ENCODE results near the gene ADRB1.

Gene ADRB1

GRCh38 chr10:114058297-114058696 is 14.6 kb downstream of the ADRB1 start:
- no peak for DNase-seq

DNA sequence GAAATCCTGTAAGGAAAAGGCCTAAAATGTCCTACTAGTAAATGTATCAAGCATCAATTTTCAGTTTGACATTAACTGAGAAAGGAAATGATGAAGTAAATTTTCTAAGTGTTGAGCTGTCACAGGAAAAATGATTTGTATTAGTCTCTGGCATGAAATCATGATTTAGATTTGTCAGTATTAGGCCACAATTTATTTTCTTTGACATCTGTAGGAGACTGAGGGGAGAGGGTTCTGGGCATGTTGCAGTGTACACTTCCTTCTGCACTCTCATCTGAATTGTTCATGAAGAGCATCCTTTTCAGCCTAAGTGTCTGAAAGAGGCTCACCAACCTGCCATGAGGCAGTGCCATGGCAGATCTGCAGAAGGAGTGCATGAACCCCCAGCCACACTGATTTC is 15.9 kb downstream of the ADRB1 start:
- DNase-seq: no peak

DNA sequence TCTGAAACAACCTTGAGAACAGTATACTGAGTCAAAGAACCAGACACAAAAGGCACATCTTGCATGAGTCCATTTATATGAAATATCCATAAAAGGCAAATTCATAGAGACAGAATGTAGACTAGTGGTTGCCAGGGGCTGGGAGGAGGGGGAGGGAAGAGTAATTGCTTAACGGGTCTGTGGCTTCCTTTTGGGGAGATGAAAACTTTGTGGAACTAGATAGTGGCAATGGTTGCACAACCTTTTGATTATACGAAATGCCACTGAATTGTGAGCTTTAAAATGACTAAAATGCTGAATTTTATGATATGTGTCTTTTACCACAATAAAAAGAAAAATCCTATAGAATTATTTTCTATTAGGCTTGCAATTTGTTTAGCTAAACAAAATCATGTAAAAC is 16.8 kb downstream of the ADRB1 start:
- no peak for DNase-seq

DNA sequence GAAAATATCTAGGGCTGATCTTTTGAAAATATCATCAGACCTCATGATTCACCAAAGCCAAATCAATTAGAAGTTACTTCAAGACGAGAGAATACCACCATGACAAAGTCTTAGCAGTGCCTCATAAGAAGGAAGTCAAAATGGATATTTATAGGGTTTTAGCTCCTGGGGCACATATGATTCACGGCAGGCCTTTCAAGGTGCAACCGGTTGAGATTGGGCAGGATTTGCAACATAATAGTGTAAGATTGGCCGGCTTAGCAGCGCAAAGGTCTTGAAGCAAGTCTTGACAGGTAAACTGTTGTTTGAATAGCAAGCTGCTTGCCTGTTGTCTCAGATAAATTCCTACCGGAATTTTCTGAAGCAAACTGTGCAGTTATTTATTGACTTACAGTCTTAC is 17.5 kb downstream of the ADRB1 start:
- no peak for DNase-seq

DNA sequence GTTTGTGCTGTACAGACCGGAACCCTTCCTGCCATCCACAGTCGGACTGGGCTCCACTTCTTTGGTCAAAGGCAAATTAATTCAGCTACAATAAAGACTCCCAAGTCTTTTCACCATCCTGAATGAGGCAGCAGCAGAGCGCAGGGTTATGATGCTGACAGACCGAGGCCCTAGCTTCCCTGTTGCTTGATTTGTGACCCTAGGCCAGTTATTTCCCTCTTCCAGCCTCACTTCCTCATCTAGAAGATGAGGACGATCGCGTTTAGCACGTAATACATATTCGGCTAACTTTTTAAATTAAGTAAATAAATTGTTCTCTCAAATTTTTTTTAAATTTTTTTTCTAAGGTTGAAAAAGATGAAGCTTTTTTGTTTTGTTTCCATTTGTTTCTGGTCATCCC is 18.1 kb downstream of the ADRB1 start:
- DNase-seq: no peak

GRCh38 chr10:114064151-114065048 is 20.7 kb downstream of the ADRB1 start:
- no peak for DNase-seq

DNA sequence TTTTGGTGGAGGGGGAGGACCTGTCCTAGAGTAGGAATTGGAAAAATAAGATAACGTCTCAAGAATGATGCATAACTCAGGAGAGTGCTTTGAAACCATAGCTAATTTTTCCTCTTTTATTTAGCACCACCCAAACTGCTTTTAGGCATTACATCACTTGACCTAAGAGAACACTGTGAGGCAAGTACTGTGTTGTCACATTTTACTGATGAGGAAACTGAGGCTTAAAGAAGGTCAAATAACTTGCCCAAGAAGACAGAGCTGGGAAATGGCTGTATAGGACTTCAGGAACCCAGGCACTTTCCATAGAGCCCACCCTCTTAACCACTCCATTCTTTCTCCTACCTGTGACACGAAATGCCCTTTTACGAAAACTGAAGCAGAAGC is 21.4 kb downstream of the ADRB1 start:
- DNase-seq: no peak

DNA sequence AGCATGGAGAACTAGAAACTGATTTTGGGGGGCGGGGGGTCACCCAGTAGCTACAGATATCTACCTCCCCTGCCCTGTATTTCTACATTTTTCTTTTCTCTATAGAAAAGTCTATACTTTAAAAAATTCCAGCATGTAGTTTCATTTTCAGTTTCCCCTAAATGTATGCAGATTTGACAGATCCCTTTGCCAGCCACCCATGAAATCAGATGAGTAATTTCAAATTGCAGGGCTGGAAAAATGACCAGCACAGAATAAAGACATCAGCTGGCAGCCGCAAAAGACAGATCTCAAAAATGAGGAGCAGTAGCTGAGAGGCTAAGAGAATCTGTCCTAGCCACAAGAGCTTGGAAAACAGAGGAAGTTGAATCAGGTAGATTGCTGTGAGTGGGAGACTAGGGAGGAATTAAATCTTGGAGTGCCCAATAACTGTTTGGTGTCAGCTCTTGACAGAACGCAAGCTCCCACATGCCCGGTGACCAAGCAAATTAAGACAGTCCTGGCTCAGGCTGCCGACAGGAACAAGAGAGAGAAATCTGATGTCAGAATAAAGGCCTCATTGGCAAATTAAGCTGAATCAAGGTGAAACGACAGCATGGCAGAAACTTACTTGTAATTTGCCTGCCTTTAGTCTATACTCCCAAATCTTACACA is 24.5 kb downstream of the ADRB1 start:
- DNase-seq: no peak

GRCh38 chr10:114070710-114071109 is 27.0 kb downstream of the ADRB1 start:
- no peak for DNase-seq

GRCh38 chr10:114071178-114071577 is 27.5 kb downstream of the ADRB1 start:
- DNase-seq: no peak

- DNase-seq: no peak
Observed at GRCh38 chr10:114073395-114074186, 29.9 kb downstream of the ADRB1 start.

GRCh38 chr10:114075093-114075492 is 31.4 kb downstream of the ADRB1 start:
- no peak for DNase-seq

- DNase-seq: no peak
Observed at GRCh38 chr10:114077347-114077746, 33.7 kb downstream of the ADRB1 start.

GRCh38 chr10:114077815-114078219 is 34.2 kb downstream of the ADRB1 start:
- no peak for DNase-seq

GRCh38 chr10:114078346-114078745 is 34.7 kb downstream of the ADRB1 start:
- DNase-seq: no peak

DNA sequence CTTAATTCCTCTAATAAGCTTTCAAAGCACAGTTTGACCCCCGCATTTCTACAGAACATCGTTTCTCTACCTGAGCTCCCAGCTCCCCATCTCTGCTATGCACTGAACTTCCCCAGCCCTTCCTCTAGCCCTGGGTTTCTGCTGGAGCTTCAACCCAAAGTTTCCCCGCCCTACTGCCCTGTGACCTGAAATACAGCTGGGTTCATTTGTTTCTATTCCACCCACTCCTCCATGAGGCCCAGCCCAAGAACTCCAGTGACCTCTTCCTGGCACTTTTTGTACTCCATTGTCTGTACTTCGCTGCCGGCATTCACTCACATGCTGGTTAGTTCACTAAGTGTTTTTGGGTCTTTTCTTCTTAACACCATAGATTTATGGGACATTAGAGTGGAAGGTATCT is 35.8 kb downstream of the ADRB1 start:
- DNase-seq: no peak

DNA sequence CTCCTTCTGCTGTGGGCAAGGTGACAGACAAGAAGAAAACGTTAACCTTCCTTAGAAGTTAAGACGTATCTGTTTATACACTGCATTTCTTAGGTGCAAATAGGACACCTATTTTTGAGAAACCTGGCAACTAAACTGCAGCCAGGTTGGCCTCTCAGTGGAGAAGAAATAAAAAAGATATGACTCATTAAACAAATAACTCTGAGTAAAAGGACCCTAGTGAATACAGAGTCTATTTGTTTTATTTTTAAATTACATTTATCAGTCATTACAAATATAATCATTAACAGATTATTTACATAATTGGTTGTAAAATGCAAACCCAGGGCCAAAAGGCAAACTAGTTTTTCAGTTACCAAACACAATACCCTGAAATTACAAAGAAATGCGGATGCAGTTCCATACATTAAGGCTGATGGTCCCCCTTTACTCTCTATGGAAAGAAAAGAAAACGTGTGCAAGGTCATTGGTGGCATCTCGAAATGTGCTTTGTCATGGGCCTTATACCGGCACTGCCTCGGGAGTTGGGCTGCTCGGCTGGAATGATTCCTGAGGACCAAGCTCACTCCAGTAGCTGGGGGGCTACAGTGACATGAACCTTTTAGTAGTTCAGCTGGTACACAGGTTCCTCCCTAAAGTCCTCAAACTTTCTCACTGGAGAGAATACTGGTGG is 38.4 kb downstream of the ADRB1 start:
- DNase-seq: peak; percentile 13 to 38

DNA sequence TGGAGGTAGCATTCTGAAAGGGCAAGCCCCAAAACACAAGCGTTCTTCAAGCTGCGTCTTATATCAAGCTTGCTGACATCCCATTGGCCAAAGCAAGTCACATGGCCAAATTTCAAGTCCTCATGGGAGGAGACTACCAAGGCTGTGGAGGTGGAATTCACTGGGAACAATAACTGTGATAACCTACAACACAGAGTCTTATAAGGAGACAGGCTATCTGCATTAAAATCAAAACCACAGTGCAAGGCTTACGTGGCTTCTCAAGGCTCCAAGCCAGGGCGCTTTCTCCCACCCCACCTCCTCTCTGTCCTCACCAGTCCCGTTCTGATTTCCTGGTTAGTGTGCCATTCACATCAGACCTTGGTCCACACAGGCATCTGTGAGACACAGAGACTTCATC is 39.4 kb downstream of the ADRB1 start:
- no peak for DNase-seq

GRCh38 chr10:114084215-114084614 is 40.5 kb downstream of the ADRB1 start:
- no peak for DNase-seq

DNA sequence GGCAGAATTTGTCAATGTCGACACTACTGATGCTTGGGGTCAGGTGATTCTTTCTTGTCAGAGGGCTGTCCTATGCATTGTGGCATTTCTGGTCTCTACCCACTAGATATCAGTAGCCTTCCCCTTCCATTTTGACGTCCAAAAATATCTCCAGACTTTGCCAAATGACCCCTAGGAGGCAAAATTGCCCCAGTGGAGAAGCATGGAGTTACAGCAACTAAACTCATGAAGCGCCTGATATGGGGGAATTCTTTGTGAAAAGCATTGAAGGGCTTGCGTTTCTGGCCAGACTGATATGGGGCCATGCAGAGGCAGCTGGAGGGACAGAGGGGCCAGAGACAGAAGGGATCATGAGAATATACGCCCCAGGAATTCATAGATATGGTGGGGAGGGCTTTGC is 43.6 kb downstream of the ADRB1 start:
- DNase-seq: no peak

GRCh38 chr10:114087655-114088054 is 44.0 kb downstream of the ADRB1 start:
- DNase-seq: no peak

GRCh38 chr10:114094795-114095194 is 51.1 kb downstream of the ADRB1 start:
- no peak for DNase-seq
